ENCODE measurements around the gene ITPR3.

GRCh38 chr6:33659986-33660385 is 38.9 kb downstream of the ITPR3 start:
- TF ChIP-seq CTCF (IDR thresholded peaks at IDR 0.05) (no peak), POLR2A (IDR thresholded peaks at IDR 0.05) (no peak)

Measured in lower leg skin (tissue), 3 donors.